Measurements from ENCODE around the gene SLC37A3. TPM values are rescaled to one million over a fixed set of nuclear protein-coding genes. Genes with fewer than 3 reads are reported as not detected.

SLC37A3 gene
- total RNA-seq, 6 experiments from 2014 or later = 9.5 to 22.2 (median 13.6) TPM

DNA sequence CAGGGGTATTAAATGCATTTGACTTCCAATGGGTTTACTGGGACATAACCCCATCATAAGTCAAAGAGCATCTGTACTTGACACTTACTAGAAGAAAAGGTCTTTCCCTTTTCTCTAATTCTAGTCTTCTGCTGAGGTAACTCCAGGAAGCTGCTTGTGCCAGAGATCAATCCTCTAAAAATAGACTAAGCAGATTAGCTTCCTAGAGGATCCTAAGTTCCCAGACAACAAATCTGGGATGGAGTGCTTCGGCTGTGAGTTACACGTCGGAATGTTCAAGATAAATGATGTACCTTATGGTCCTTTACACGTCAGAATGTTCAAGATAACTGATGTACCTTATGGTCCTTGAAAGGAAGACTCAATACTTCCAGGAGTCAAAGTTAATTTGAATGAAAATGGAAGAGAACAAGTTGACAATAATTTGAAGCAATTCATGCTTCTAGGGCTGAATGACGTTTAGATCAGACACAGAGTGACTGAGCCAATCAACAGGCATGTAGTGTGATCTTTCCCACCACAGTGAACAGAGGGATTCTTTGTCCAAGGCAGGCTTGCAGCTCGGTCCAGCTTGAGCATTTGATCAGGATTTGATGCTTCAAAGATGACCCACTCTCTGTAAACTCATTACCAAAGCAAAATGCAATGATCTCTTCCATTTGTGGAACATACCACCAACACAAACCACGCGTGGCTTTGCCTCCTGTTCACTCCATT, 63.8 kb downstream of the SLC37A3 start:
- TF ChIP-seq POLR2A (IDR thresholded peaks at IDR 0.05) (no peak), CTCF (IDR thresholded peaks at IDR 0.05) (no peak)
- no peaks in the 10 kb centered on the region for H3K27me3 ChIP-seq
- no peak for ATAC-seq
- no peaks in the 10 kb centered on the region for H3K9me3 ChIP-seq
- H3K4me3 ChIP-seq = no peak overlapping the region
- H3K4me1 ChIP-seq = peaks cover 0 to 4% (median 0%) of the 10 kb centered on the region in 4 donors
- intact Hi-C loops (cut with DNase I) = no loop called here
- no peak for DNase-seq
- 59% methylated on average over 7 of the region's 8 CpGs for WGBS (ENCODE audit: insufficient coverage, low coverage, low lambda C conversion rate, missing lambda C conversion rate)
- no peak overlapping the region for H3K27ac ChIP-seq
- peaks cover 0 to 8% (median 0%) of the 10 kb centered on the region in 4 donors for H3K36me3 ChIP-seq

GRCh38 chr7:140333686-140334085, 64.6 kb downstream of the SLC37A3 start:
- intact Hi-C loops (cut with DNase I) = no loop called here
- no peaks in the 10 kb centered on the region for H3K27me3 ChIP-seq
- H3K9me3 ChIP-seq = no peaks in the 10 kb centered on the region
- no peak overlapping the region for H3K27ac ChIP-seq
- peaks cover 0 to 8% (median 0%) of the 10 kb centered on the region in 4 donors for H3K36me3 ChIP-seq
- ATAC-seq (no peak), DNase-seq (no peak)
- 94% methylated on average over 5 of the region's 5 CpGs for WGBS (ENCODE audit: insufficient coverage, low coverage, low lambda C conversion rate, missing lambda C conversion rate)
- TF ChIP-seq POLR2A (IDR thresholded peaks at IDR 0.05) = no peak
- no peak for TF ChIP-seq CTCF (IDR thresholded peaks at IDR 0.05)
- no peak overlapping the region for H3K4me3 ChIP-seq
- peaks cover 0 to 4% (median 0%) of the 10 kb centered on the region in 4 donors for H3K4me1 ChIP-seq

GRCh38 chr7:140333223-140333622, 65.1 kb downstream of the SLC37A3 start:
- DNase-seq (peak in 1 of 3 donors; percentile 34), ATAC-seq (peak; percentile 70 to 94 (median 88))
- intact Hi-C loops (cut with DNase I) = no loop called here

GRCh38 chr7:140330595-140330994, 67.7 kb downstream of the SLC37A3 start:
- TF ChIP-seq CTCF (IDR thresholded peaks at IDR 0.05) = no peak
- TF ChIP-seq POLR2A (IDR thresholded peaks at IDR 0.05) = no peak
- WGBS (ENCODE audit: insufficient coverage, low coverage, low lambda C conversion rate, missing lambda C conversion rate) = 96% methylated on average over 3 of the region's 3 CpGs
- ATAC-seq = no peak

More at GRCh38 chr7:140333223-140333622, 65.1 kb downstream of the SLC37A3 start:
- TF ChIP-seq CTCF (IDR thresholded peaks at IDR 0.05) = no peak
- no peak for TF ChIP-seq POLR2A (IDR thresholded peaks at IDR 0.05)
- peaks cover 0 to 8% (median 0%) of the 10 kb centered on the region in 4 donors for H3K36me3 ChIP-seq
- no peak overlapping the region for H3K4me3 ChIP-seq
- 26% methylated on average over 10 of the region's 10 CpGs for WGBS (ENCODE audit: insufficient coverage, low coverage, low lambda C conversion rate, missing lambda C conversion rate)
- H3K4me1 ChIP-seq = peaks cover 0 to 4% (median 0%) of the 10 kb centered on the region in 4 donors
- no peaks in the 10 kb centered on the region for H3K27me3 ChIP-seq
- H3K9me3 ChIP-seq = no peaks in the 10 kb centered on the region
- H3K27ac ChIP-seq = no peak overlapping the region

More at GRCh38 chr7:140330595-140330994, 67.7 kb downstream of the SLC37A3 start:
- intact Hi-C loops (cut with DNase I) = no loop called here
- no peak overlapping the region for H3K27ac ChIP-seq
- no peaks in the 10 kb centered on the region for H3K27me3 ChIP-seq
- H3K4me3 ChIP-seq = no peak overlapping the region
- H3K4me1 ChIP-seq = peaks cover 0 to 5% (median 2%) of the 10 kb centered on the region in 4 donors
- peaks cover 0 to 8% (median 0%) of the 10 kb centered on the region in 4 donors for H3K36me3 ChIP-seq
- no peaks in the 10 kb centered on the region for H3K9me3 ChIP-seq
- DNase-seq = no peak
